Neuronal stem cell (in vitro differentiated cells): ENCODE measurements around the gene RNFT1.
"Not testable (repeated sequence)": the region's sequence is repeated elsewhere in the genome, so short reads cannot be mapped to it uniquely, and the experiment has no call there.

ENCODE experiments used
- DNase-seq: peaks from one replicate; pipeline ENCODE4 v3.0.0-alpha.2; 2013; ENCODE audit warnings: low spot score
- H2AFZ ChIP-seq: one replicate; pipeline ENCODE4 v1.6.1; 2013; ENCODE audit warnings: mild to moderate bottlenecking, low read length, inconsistent platforms
- H2AK5ac ChIP-seq: 2 replicates; pipeline ENCODE4 v1.6.1; 2013; ENCODE audit warnings: low read depth, mild to moderate bottlenecking, inconsistent platforms, low read length, moderate library complexity, mixed read lengths
- H2BK120ac ChIP-seq: 2 replicates; pipeline ENCODE4 v1.6.1; 2013; ENCODE audit warnings: low read depth, mild to moderate bottlenecking, inconsistent platforms, low read length, moderate library complexity, mixed read lengths
- H2BK12ac ChIP-seq: one replicate; pipeline ENCODE4 v1.6.1; 2013; ENCODE audit warnings: low read length, inconsistent platforms
- H2BK15ac ChIP-seq: 2 replicates; pipeline ENCODE4 v1.6.1; 2013; ENCODE audit warnings: mild to moderate bottlenecking, low read length, inconsistent platforms, mixed read lengths
- H2BK5ac ChIP-seq: one replicate; pipeline ENCODE4 v1.6.1; 2013; ENCODE audit warnings: inconsistent platforms, mild to moderate bottlenecking, low read length, moderate library complexity
- H3K14ac ChIP-seq: one replicate; pipeline ENCODE4 v1.6.1; 2013; ENCODE audit warnings: low read length, inconsistent platforms
- H3K18ac ChIP-seq: 2 replicates; pipeline ENCODE4 v1.6.1; 2013; ENCODE audit warnings: low read length, inconsistent platforms
- H3K23ac ChIP-seq: 2 replicates; pipeline ENCODE4 v1.6.1; 2013; ENCODE audit warnings: low read depth, mild to moderate bottlenecking, mixed read lengths, low read length, inconsistent platforms; ENCODE audit not compliant: poor library complexity
- H3K27ac ChIP-seq: replicated peaks from 3 replicates; pipeline ENCODE4 v1.5.1; 2013; ENCODE audit warnings: low read length, inconsistent platforms
- H3K27me3 ChIP-seq, 3 experiments: 2 replicates each; pipeline ENCODE4 v1.6.1; 2013; ENCODE audit warnings: low read length in 3 of 3, mild to moderate bottlenecking in 2 of 3, inconsistent platforms in 1 of 3, low read depth in 1 of 3, mixed read lengths in 1 of 3, moderate library complexity in 1 of 3; ENCODE audit not compliant: control insufficient read depth in 3 of 3, insufficient read depth in 3 of 3
- H3K36me3 ChIP-seq, 2 donors: replicated peaks in 1 of 2; 2 replicates each; pipeline ENCODE4 v1.6.1; 2013; ENCODE audit warnings: low read length in 2 of 2; ENCODE audit not compliant: control insufficient read depth in 2 of 2, insufficient read depth in 2 of 2
- H3K4ac ChIP-seq: 2 replicates; pipeline ENCODE4 v1.6.1; 2013; ENCODE audit warnings: inconsistent platforms, mild to moderate bottlenecking, low read length, moderate library complexity
- H3K4me1 ChIP-seq, 2 donors: 1 replicate in 1 of 2; 2 replicates in 1 of 2; pipeline ENCODE4 v1.6.1; 2013; ENCODE audit warnings: low read length in 2 of 2, low read depth in 1 of 2; ENCODE audit not compliant: control insufficient read depth in 2 of 2, insufficient read depth in 1 of 2
- H3K4me2 ChIP-seq: one replicate; pipeline ENCODE4 v1.6.1; 2013; ENCODE audit warnings: mild to moderate bottlenecking, low read length, inconsistent platforms; ENCODE audit not compliant: insufficient read depth, poor library complexity, severe bottlenecking
- H3K4me3 ChIP-seq, 2 donors: 2 replicates each; pipeline ENCODE4 v1.5.1; 2013; ENCODE audit warnings: low read length in 2 of 2, mild to moderate bottlenecking in 2 of 2, inconsistent platforms in 1 of 2, moderate library complexity in 1 of 2
- H3K79me1 ChIP-seq: one replicate; pipeline ENCODE4 v1.6.1; 2013; ENCODE audit warnings: low read depth, mild to moderate bottlenecking, inconsistent platforms, low read length, moderate library complexity
- H3K9ac ChIP-seq: one replicate; pipeline ENCODE4 v1.6.1; 2013; ENCODE audit warnings: mild to moderate bottlenecking, low read depth, low read length, inconsistent platforms; ENCODE audit not compliant: poor library complexity
- H3K9me3 ChIP-seq, 2 donors: replicated peaks in 1 of 2; 2 replicates each; pipeline versions ENCODE3 to v1.6.1; 2013; ENCODE audit warnings: low read length in 2 of 2, mild to moderate bottlenecking in 2 of 2, inconsistent platforms in 1 of 2, low read depth in 1 of 2, mixed read lengths in 1 of 2, moderate library complexity in 1 of 2; ENCODE audit not compliant: control insufficient read depth in 2 of 2, insufficient read depth in 1 of 2
- H4K8ac ChIP-seq: one replicate; pipeline ENCODE4 v1.6.1; 2013; ENCODE audit warnings: low read depth, mild to moderate bottlenecking, inconsistent platforms, low read length, moderate library complexity
- H4K91ac ChIP-seq: one replicate; pipeline ENCODE4 v1.6.1; 2013; ENCODE audit warnings: low read length, low read depth, mild to moderate bottlenecking, inconsistent platforms; ENCODE audit not compliant: poor library complexity
- WGBS, 2 donors: extraction: QIAGEN DNeasy Blood & Tissue Kit; methylation state at CpG; one replicate each; pipeline ENCODE4 v1.1.7; 2013; ENCODE audit warnings: missing lambda C conversion rate in 2 of 2, mixed read lengths in 1 of 2; ENCODE audit not compliant: insufficient read length in 2 of 2, insufficient replicate concordance in 1 of 2; ENCODE audit errors: extremely low coverage in 2 of 2; 5-methylcytosine and 5-hydroxymethylcytosine counted together

RNFT1 gene

DNA sequence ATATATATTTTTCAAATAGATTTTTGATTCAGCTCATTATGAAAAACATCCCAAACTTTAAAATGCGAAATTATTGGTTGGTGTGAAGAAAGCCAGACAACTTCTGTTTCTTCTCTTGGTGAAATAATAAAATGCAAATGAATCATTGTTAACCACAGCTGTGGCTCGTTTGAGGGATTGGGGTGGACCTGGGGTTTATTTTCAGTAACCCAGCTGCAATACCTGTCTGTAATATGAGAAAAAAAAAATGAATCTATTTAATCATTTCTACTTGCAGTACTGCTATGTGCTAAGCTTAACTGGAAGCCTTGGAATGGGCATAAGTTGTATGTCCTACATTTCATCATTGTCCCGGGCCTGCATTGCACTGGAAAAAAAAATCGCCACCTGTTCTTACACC, 17.2 kb downstream of the RNFT1 start:
- not testable (repeated sequence) for H3K27ac ChIP-seq, H2AK5ac ChIP-seq, H2AFZ ChIP-seq, H2BK15ac ChIP-seq, H3K79me1 ChIP-seq, H4K8ac ChIP-seq, H3K9ac ChIP-seq, H3K9me3 ChIP-seq, H3K18ac ChIP-seq, H4K91ac ChIP-seq, H3K27me3 ChIP-seq, H3K4me1 ChIP-seq, H3K4me3 ChIP-seq, H3K14ac ChIP-seq, H3K4ac ChIP-seq, H2BK12ac ChIP-seq, H2BK5ac ChIP-seq, H3K23ac ChIP-seq, H2BK120ac ChIP-seq, DNase-seq, H3K4me2 ChIP-seq
- peaks cover 10 to 86% of the 10 kb centered on the region in 2 donors for H3K36me3 ChIP-seq
- no CpG with 5 or more reads among the region's 4 CpGs for WGBS, 2 donors

DNA sequence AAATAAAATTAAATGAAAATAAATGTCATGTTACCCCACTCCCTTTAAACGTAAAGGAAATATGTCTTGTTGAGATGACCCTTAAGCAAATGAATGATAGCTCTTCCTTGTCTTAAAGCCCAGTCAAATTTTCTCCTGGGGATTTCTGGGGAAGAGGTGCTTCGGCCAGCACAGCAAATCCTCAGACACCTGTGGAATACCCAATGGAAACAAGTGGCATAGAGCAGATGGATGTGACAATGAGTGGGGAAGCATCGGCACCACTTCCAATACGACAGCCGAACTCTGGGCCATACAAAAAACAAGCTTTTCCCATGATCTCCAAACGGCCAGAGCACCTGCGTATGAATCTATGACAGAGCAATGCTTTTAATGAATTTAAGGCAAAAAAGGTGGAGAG, 18.1 kb downstream of the RNFT1 start:
- H3K9me3 ChIP-seq, H3K4ac ChIP-seq, H4K91ac ChIP-seq, H3K18ac ChIP-seq, H3K27me3 ChIP-seq, H2BK12ac ChIP-seq, H2BK120ac ChIP-seq, H2AK5ac ChIP-seq, H3K79me1 ChIP-seq, H2AFZ ChIP-seq, DNase-seq, H3K23ac ChIP-seq, H3K4me2 ChIP-seq, H3K27ac ChIP-seq, H4K8ac ChIP-seq, H3K14ac ChIP-seq, H2BK15ac ChIP-seq, H3K9ac ChIP-seq, H3K4me3 ChIP-seq, H2BK5ac ChIP-seq, H3K4me1 ChIP-seq: not testable (repeated sequence)
- no CpG with 5 or more reads among the region's 7 CpGs for WGBS, 2 donors
- peaks cover 10 to 88% of the 10 kb centered on the region in 2 donors for H3K36me3 ChIP-seq

DNA sequence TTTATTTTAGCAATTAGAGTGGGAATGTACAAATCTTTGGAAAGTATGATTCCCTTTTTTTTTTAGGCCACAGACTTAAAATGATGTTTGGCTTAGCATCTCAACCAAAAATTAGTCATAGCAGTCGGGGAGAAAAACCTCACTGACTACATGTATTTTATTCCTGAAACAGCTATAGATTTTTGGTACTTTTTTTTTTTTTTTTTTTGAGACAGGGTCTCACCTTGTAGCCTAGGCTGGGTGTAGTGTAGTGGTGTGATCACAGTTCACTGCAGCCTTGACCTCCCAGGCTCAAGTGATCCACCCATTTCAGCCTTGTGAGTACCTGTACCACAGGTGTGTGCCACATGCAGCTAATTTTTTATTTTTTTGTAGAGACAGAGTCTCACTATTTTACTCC, 23.4 kb downstream of the RNFT1 start:
- Histone ChIP-seq H3K4me2 (no peak overlapping the region), H3K4me1 (no peaks in the 10 kb centered on the region), H3K36me3 (peaks cover 5 to 81% of the 10 kb centered on the region in 2 donors), H3K27ac (no peak overlapping the region), H2BK120ac (no peak overlapping the region), H3K79me1 (no peaks in the 10 kb centered on the region), H4K91ac (no peak overlapping the region), H3K4me3 (no peak overlapping the region), H2BK12ac (no peak overlapping the region), H2AK5ac (no peak overlapping the region), H3K18ac (no peak overlapping the region), H3K14ac (no peak overlapping the region), H4K8ac (no peak overlapping the region), H3K4ac (no peak overlapping the region), H2BK15ac (no peak overlapping the region), H3K9ac (no peak overlapping the region), H2AFZ (no peak overlapping the region), H3K23ac (no peak overlapping the region), H2BK5ac (no peak overlapping the region), H3K27me3 (no peaks in the 10 kb centered on the region), H3K9me3 (no peaks in the 10 kb centered on the region)
- no peak for DNase-seq
- no CpG with 5 or more reads among the region's 1 CpG for WGBS, 2 donors

DNA sequence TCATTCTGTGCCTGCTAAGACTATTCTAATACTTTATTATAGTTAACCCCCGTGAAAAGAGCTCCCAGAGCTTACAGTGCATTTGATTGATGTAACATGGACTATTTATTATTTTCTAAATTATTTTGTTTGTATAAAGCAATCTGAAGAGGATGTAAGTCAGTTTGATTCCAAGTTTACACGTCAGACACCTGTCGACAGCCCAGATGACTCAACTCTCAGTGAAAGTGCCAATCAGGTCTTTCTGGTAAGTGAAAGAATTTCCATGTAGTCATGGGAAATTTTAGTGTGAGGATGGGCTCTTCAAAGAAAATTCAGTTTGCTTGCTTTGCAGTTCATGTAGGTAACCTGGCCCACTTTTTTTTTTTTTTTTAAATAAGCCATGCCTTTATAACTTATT, 23.8 kb downstream of the RNFT1 start:
- H3K79me1 ChIP-seq, H4K91ac ChIP-seq, H3K23ac ChIP-seq, H3K14ac ChIP-seq, H2BK120ac ChIP-seq, H2BK12ac ChIP-seq, H3K4me1 ChIP-seq, H2AK5ac ChIP-seq, H3K27ac ChIP-seq, H2BK5ac ChIP-seq, H3K4me2 ChIP-seq, H3K9ac ChIP-seq, DNase-seq, H4K8ac ChIP-seq, H3K9me3 ChIP-seq, H3K4me3 ChIP-seq, H3K18ac ChIP-seq, H3K4ac ChIP-seq, H2AFZ ChIP-seq, H2BK15ac ChIP-seq, H3K27me3 ChIP-seq: not testable (repeated sequence)
- H3K36me3 ChIP-seq = peaks cover 5 to 81% of the 10 kb centered on the region in 2 donors
- WGBS, 2 donors = no CpG with 5 or more reads among the region's 3 CpGs
